ENCODE data around the gene GIPR.

GRCh38 chr19:45646345-45646698, 21.7 kb upstream of the GIPR start:
- no peak for TF ChIP-seq CTCF (IDR thresholded peaks at IDR 0.05; ENCODE audit: poor library complexity, severe bottlenecking)
- no peak for TF ChIP-seq SMC3 (conservative IDR thresholded peaks at IDR 0.05; ENCODE audit: poor library complexity)
- TF ChIP-seq EP300 (conservative IDR thresholded peaks at IDR 0.05; ENCODE audit: poor library complexity, severe bottlenecking) = no peak
- TF ChIP-seq POLR2AphosphoS5 (IDR thresholded peaks at IDR 0.05) = no peak
- no peak for TF ChIP-seq RAD21 (conservative IDR thresholded peaks at IDR 0.05)
- TF ChIP-seq EZH2 (IDR thresholded peaks at IDR 0.05; ENCODE audit: borderline replicate concordance, insufficient read depth, low read length, poor library complexity, severe bottlenecking) = no peak
